Right cardiac atrium (tissue), 5 donors: ENCODE measurements around the gene DAPK2. TPM values are rescaled to one million over a fixed set of nuclear protein-coding genes. Genes with fewer than 3 reads are reported as not detected.

ENCODE experiments used
- ATAC-seq, 2 donors: fragments of 200-7000 bp; cut with Tn5 transposase; one replicate each; pipeline versions ENCODE4 v1.8.0 to v1.9.1; 2020; ENCODE audit warnings: moderate library complexity in 2 of 2, mild to moderate bottlenecking in 1 of 2
- DNase-seq, 3 donors: peaks; one replicate each; pipeline ENCODE4 v3.0.0-alpha.2; 2020
- H3K27ac ChIP-seq: one replicate; pipeline ENCODE4 v1.5.1; 2013; ENCODE audit warnings: mild to moderate bottlenecking, low read length, control low read depth, moderate library complexity
- H3K27me3 ChIP-seq: one replicate; pipeline ENCODE4 v1.6.1; 2013; ENCODE audit not compliant: control insufficient read depth, insufficient read depth
- H3K4me1 ChIP-seq: one replicate; pipeline ENCODE4 v1.6.1; 2013; ENCODE audit warnings: low read length; ENCODE audit not compliant: control insufficient read depth, insufficient read depth
- H3K4me3 ChIP-seq: one replicate; pipeline ENCODE4 v1.5.1; 2013; ENCODE audit warnings: low read length, control low read depth
- H3K9me3 ChIP-seq: one replicate; pipeline ENCODE4 v1.6.1; 2013; ENCODE audit warnings: low read length; ENCODE audit not compliant: control insufficient read depth
- WGBS: extraction: QIAGEN DNeasy Blood & Tissue Kit; methylation state at CpG from one replicate; pipeline ENCODE4 v1.1.7; 2013; 5-methylcytosine and 5-hydroxymethylcytosine counted together
- intact Hi-C, 4 donors: fragments of 100-400 bp; cut with DNase I; formaldehyde crosslinking; loops; one replicate each; pipeline versions ENCODE4 v1.11.0 to v1.14.0; 2022 to 2023
- polyA plus RNA-seq: library from polyadenylated mRNA; stranded (reverse); fragments of 200-250 nt; gene quantifications from one replicate; pipeline ENCODE4 v1.2.3, GENCODE V29; 2013
- total RNA-seq, 4 donors: library from RNA; stranded (reverse); fragmentation: NEBNext Ultra II Directional; extraction: Animal tissue kit (Norgen Biotek cat#: 25700); gene quantifications; one replicate each; pipeline ENCODE4 v1.2.1, GENCODE V29; 2021
- donor health status: healthy with polysubstance abuse.
- donor health status: DM: no; HTN: yes; CAD: no.
- donor health status: DM: no; HTN: no; CAD: no.
- donor health status: DM: no; HTN: yes; CAD: no; lungs with severe emphysema.
- donor health status: DM: yes; HTN: yes; CAD: no.

Gene DAPK2
- total and polyA plus RNA-seq, 5 donors = 48.8 to 95.1 (median 83.6) TPM

GRCh38 chr15:63920504-63921175 lies 125.6 kb downstream of the DAPK2 start:
- DNase-seq (no peak), ATAC-seq (no peak)
- Histone ChIP-seq H3K27me3 (no peaks in the 10 kb centered on the region), H3K4me1 (no peaks in the 10 kb centered on the region), H3K4me3 (no peak overlapping the region), H3K27ac (no peak overlapping the region), H3K9me3 (no peaks in the 10 kb centered on the region)
- WGBS = 57% methylated on average over 14 of the region's 14 CpGs
- intact Hi-C loops = no loop called here

- Histone ChIP-seq H3K4me1 (no peaks in the 10 kb centered on the region), H3K4me3 (no peak overlapping the region), H3K27ac (no peak overlapping the region), H3K9me3 (no peaks in the 10 kb centered on the region), H3K27me3 (no peaks in the 10 kb centered on the region)
- intact Hi-C loops = no loop called here
- ATAC-seq = peak in 1 of 2 donors; percentile 10
- 79% methylated on average over 9 of the region's 9 CpGs for WGBS
- DNase-seq = no peak
Measured at GRCh38 chr15:63918901-63919348, 127.4 kb downstream of the DAPK2 start.

GRCh38 chr15:63918317-63918672 lies 128.0 kb downstream of the DAPK2 start:
- Histone ChIP-seq H3K27ac (no peak overlapping the region), H3K4me1 (no peaks in the 10 kb centered on the region), H3K9me3 (no peaks in the 10 kb centered on the region), H3K4me3 (no peak overlapping the region), H3K27me3 (no peaks in the 10 kb centered on the region)
- intact Hi-C loops = no loop called here
- DNase-seq (no peak), ATAC-seq (no peak)
- WGBS = 61% methylated on average over 6 of the region's 6 CpGs

GRCh38 chr15:63917588-63918316 lies 128.5 kb downstream of the DAPK2 start:
- ATAC-seq = peak in 1 of 2 donors; percentile 29
- no peaks in the 10 kb centered on the region for H3K9me3 ChIP-seq
- intact Hi-C loops = no loop called here
- 63% methylated on average over 8 of the region's 8 CpGs for WGBS
- no peaks in the 10 kb centered on the region for H3K27me3 ChIP-seq
- peak; percentile 49 to 72 (median 68) for DNase-seq
- H3K4me3 ChIP-seq = no peak overlapping the region
- H3K4me1 ChIP-seq = no peaks in the 10 kb centered on the region
- peak overlapping the region; percentile 39 for H3K27ac ChIP-seq

- H3K9me3 ChIP-seq = no peaks in the 10 kb centered on the region
- 58% methylated on average over 9 of the region's 9 CpGs for WGBS
- H3K27ac ChIP-seq = peak overlapping the region; percentile 80
- no peaks in the 10 kb centered on the region for H3K4me1 ChIP-seq
- no peak overlapping the region for H3K4me3 ChIP-seq
- intact Hi-C loops = no loop called here
- no peak for DNase-seq
- H3K27me3 ChIP-seq = no peaks in the 10 kb centered on the region
- ATAC-seq = peak in 1 of 2 donors; percentile 26
Measured at GRCh38 chr15:63915873-63916771, 130.2 kb downstream of the DAPK2 start.

- Histone ChIP-seq H3K4me1 (no peaks in the 10 kb centered on the region), H3K27me3 (no peaks in the 10 kb centered on the region), H3K4me3 (no peak overlapping the region), H3K27ac (peak overlapping the region; percentile 80), H3K9me3 (no peaks in the 10 kb centered on the region)
- intact Hi-C loops = no loop called here
- 72% methylated on average over 3 of the region's 3 CpGs for WGBS
- no peak for DNase-seq
- peak; percentile 34 to 57 for ATAC-seq
Measured at GRCh38 chr15:63915209-63915872, 130.9 kb downstream of the DAPK2 start.

GRCh38 chr15:63913786-63914315 lies 132.4 kb downstream of the DAPK2 start:
- Histone ChIP-seq H3K27me3 (no peaks in the 10 kb centered on the region), H3K9me3 (no peaks in the 10 kb centered on the region), H3K4me1 (peaks cover 4% of the 10 kb centered on the region), H3K27ac (no peak overlapping the region), H3K4me3 (no peak overlapping the region)
- 75% methylated on average over 3 of the region's 3 CpGs for WGBS
- no peak for DNase-seq
- ATAC-seq = no peak
- intact Hi-C loops = no loop called here

- H3K27ac ChIP-seq = no peak overlapping the region
Measured at GRCh38 chr15:63913336-63913735, 132.9 kb downstream of the DAPK2 start.

GRCh38 chr15:63912061-63912615 lies 134.1 kb downstream of the DAPK2 start:
- intact Hi-C loops = no loop called here
- Histone ChIP-seq H3K27ac (no peak overlapping the region), H3K27me3 (no peaks in the 10 kb centered on the region), H3K9me3 (no peaks in the 10 kb centered on the region), H3K4me1 (peaks cover 5% of the 10 kb centered on the region), H3K4me3 (no peak overlapping the region)
- DNase-seq (no peak), ATAC-seq (no peak)
- WGBS = 90% methylated on average over 15 of the region's 15 CpGs

More at GRCh38 chr15:63913336-63913735, 132.9 kb downstream of the DAPK2 start:
- 95% methylated on average over 9 of the region's 9 CpGs for WGBS
- no peak for DNase-seq
- Histone ChIP-seq H3K4me3 (no peak overlapping the region), H3K27me3 (no peaks in the 10 kb centered on the region), H3K9me3 (no peaks in the 10 kb centered on the region), H3K4me1 (peaks cover 5% of the 10 kb centered on the region)
- ATAC-seq = no peak
- intact Hi-C loops = no loop called here

- intact Hi-C loops = no loop called here
- WGBS = 73% methylated on average over 4 of the region's 4 CpGs
- peaks cover 10% of the 10 kb centered on the region for H3K4me1 ChIP-seq
- no peak overlapping the region for H3K27ac ChIP-seq
- no peak overlapping the region for H3K4me3 ChIP-seq
- DNase-seq (no peak), ATAC-seq (no peak)
- no peaks in the 10 kb centered on the region for H3K27me3 ChIP-seq
- no peaks in the 10 kb centered on the region for H3K9me3 ChIP-seq
Measured at GRCh38 chr15:63911160-63911559, 135.1 kb downstream of the DAPK2 start.
